AG09319 (cell line): Measurements from ENCODE around the gene STIL.

ENCODE experiments used
- DNase-seq: peaks from one replicate; pipeline ENCODE4 v3.0.0-alpha.2; 2010; ENCODE audit warnings: low read depth; ENCODE audit errors: extremely low read depth
- CTCF ChIP-seq: IDR thresholded peaks from 2 replicates; pipeline ENCODE4 v1.5.1; 2011; ENCODE audit warnings: low read depth, mild to moderate bottlenecking, inconsistent platforms, low read length, moderate library complexity

Gene STIL

GRCh38 chr1:47227341-47228232 lies 86.4 kb downstream of the STIL start:
- no peak for TF ChIP-seq CTCF
- no peak for DNase-seq

GRCh38 chr1:47226839-47227215 lies 87.1 kb downstream of the STIL start:
- no peak for DNase-seq

GRCh38 chr1:47226121-47226838 lies 87.7 kb downstream of the STIL start:
- TF ChIP-seq CTCF = no peak
- no peak for DNase-seq

More at GRCh38 chr1:47226839-47227215, 87.1 kb downstream of the STIL start:
- TF ChIP-seq CTCF = no peak

- TF ChIP-seq CTCF = no peak
- no peak for DNase-seq
These were observed 88.4 kb downstream of the STIL start for GRCh38 chr1:47225430-47226100.

GRCh38 chr1:47224676-47225399 lies 89.1 kb downstream of the STIL start:
- no peak for DNase-seq
- no peak for TF ChIP-seq CTCF

GRCh38 chr1:47223921-47224675 lies 89.8 kb downstream of the STIL start:
- TF ChIP-seq CTCF = no peak
- no peak for DNase-seq
